Stimulated activated CD8-positive, alpha-beta memory T cell treated with anti-CD3 and anti-CD28 coated beads, Interleukin-15, amount 100 ng/mL, for 24 hours (primary cell): Measurements from ENCODE around the gene CAMK1D.

Experiments
- DNase-seq: peaks from one replicate; pipeline ENCODE4 v3.0.0-alpha.2; 2020; ENCODE audit warnings: low read depth

Gene CAMK1D

GRCh38 chr10:12629767-12630165 lies 280.4 kb downstream of the CAMK1D start:
- no peak for DNase-seq

- no peak for DNase-seq
Measured at GRCh38 chr10:12631216-12631615, 281.9 kb downstream of the CAMK1D start.

DNA sequence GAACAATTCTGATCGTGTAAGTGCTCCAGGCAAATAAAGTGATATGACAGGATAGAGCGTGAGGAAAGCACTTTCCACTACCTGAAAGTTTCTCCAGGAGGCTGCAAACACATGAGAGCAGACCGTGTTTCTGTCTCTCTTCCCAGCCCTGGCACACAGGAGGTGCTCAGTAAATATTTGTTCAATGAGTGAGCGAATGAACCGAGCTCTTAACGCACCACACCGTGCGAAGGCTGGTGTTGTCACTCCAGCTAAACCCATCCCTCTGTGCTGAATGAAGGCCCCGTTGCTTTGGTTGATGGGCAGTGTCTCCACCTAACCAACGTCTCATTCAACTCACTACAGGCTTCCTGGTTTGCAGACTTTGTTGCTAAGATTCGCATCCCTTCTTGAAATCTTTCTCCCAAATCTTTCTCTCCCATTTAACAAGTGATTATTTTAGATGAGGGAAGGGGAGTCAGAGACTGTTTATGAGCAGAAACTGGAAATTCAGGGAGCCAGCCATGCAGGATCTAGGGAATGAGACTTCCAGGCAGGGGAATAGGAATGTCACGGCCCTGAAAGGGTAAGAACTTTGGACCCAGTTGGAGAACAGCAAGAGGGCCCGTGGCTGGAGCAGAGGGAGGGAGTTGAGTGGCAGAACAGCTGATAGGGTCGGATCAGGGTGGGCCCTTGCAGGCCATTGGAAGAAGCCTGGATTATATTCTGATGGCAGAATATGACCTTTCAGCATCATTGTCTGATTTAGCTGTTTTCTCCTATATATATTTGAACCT lies 282.6 kb downstream of the CAMK1D start:
- DNase-seq, result no peak

- DNase-seq, result no peak
Measured at GRCh38 chr10:12633776-12634620, 284.7 kb downstream of the CAMK1D start.

GRCh38 chr10:12634621-12634931 lies 285.2 kb downstream of the CAMK1D start:
- no peak for DNase-seq

DNA sequence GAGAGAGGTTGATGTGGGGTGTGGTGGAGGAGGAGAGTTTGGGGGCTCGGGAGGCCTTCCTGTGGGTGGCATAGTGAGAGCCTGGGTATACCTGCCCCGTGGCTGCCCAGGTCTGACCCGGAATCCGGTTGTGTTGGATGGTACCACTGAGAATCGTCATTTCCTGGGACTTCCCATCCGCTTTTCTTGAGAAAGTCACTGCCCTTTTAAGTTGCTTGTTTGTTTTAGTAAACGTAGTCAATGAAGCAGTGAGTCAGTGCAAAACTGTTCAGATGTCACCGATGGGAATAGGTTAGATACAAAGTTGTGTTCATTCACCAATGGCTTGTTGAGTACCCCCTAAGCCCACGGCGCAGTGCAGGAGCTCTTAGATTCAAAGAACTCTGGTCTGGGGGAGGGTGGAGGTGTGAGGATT lies 285.8 kb downstream of the CAMK1D start:
- no peak for DNase-seq

GRCh38 chr10:12636571-12636970 lies 287.2 kb downstream of the CAMK1D start:
- DNase-seq, result no peak

- DNase-seq, result no peak
Measured at GRCh38 chr10:12637649-12638048, 288.3 kb downstream of the CAMK1D start.

- no peak for DNase-seq
Measured at GRCh38 chr10:12638103-12638502, 288.8 kb downstream of the CAMK1D start.

GRCh38 chr10:12638781-12639180 lies 289.4 kb downstream of the CAMK1D start:
- no peak for DNase-seq

GRCh38 chr10:12639996-12640944 lies 290.9 kb downstream of the CAMK1D start:
- no peak for DNase-seq

GRCh38 chr10:12642036-12642435 lies 292.7 kb downstream of the CAMK1D start:
- DNase-seq, result no peak

DNA sequence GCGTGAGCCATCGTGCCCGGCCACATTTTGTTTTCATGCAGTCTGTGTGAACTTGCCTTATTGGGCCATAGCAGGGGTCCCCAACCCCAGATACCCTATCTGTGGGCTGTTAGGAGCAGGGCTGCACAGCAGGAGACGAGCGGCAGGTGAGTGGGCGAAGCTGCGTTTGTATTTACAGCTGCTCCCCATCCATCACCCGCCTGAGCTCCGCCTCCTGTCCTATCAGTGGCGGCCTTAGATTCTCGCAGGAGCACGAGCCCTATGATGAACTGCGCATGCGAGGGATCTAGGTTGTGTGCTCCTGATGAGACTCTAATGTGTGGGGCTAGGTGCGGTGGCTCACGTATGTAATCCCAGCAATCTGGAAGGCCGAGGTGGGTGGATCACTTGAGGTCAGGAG lies 293.9 kb downstream of the CAMK1D start:
- DNase-seq, result no peak

- no peak for DNase-seq
Measured at GRCh38 chr10:12644380-12645144, 295.2 kb downstream of the CAMK1D start.

DNA sequence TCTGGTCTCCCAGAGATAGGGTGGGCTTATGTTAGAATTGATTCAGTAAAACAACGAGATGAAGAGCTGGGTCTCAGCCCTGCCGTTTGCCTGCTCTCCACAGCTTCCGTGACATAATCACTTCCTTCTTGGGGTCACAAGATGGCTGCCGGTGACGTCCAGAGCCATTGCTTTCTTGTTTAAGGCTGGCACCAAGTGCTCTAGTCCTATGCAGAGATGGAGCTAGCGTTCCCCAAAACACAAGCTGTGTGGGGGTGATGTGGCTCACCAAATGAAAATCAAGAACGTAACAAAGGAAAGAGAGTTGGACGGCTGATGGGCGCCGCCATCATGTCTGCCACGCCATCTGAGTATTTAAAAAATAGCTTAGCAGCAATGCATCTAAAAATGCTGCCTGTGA lies 296.1 kb downstream of the CAMK1D start:
- no peak for DNase-seq

- no peak for DNase-seq
Measured at GRCh38 chr10:12649012-12649584, 299.8 kb downstream of the CAMK1D start.

DNA sequence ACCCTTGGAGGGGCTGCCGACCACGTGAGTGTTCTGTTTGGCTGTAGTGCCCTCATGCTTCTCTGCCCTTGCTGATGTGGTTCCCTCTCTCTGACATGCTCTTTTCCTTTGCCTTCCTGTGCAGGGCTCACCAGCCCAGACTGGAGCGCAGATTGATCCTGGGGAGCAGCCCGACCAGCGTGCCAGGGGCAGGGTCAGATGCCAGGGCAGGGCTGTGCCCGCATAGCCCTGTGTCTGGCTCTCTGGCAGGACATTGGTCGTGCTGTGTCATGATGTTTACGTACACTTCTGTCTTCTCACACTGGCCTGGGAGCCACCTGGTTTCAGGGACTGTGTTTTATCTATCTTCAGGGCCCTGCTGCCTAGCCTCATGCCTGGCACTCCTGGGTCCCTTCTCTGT lies 300.8 kb downstream of the CAMK1D start:
- no peak for DNase-seq

DNA sequence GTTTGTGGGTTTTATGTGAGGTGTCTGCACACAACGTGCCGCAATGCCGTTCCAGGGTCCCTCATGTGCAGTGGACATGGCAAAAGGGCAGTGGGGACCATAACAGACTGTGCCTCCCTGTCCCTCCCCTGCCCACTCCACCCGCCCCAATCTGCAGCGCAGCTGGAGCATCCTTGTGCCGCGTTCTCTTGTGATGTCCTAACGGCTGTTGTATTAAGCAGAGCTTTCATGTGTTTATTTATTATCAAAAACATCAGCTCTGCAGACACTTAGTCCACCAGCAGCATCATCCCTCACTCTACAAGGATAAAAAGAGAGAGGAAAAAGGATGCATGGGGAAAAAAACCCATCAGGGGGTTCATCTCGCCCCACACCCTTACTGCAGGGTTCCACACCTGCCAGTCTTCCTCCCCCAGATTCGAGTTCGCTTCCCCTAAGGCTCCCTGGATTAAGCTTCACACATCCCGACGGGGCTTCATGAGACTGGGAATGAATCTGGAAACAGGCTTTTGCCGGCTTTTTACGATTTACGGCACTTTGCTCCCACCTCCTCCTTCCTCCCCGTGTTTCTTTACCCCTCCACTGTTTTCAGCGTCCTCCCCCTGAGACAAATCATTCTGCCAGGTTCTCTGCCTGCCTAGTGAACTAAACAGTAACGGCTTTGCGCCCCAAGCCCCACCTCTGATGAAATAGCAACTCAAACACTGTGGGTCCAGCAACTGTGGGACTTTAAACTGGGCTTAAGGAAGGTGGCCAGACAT lies 301.4 kb downstream of the CAMK1D start:
- no peak for DNase-seq

DNA sequence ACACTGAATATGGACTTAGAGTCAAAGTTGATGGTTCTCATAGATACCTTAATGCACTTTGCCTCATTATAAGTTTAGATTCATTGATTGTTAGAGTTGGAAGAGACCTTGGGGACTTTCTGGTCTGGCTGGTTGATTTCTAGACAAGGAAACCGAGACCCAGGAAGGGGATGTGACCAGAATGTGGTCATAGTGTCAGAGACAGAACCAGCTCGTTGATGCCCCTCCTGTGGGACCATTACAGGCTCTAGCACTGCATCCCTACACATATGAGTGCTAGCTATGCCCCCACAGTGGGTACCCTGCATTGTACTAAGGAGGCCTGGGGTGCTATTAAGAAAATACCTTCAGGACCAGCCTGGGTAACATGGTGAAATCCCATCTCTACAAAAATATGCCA lies 306.6 kb downstream of the CAMK1D start:
- no peak for DNase-seq

DNA sequence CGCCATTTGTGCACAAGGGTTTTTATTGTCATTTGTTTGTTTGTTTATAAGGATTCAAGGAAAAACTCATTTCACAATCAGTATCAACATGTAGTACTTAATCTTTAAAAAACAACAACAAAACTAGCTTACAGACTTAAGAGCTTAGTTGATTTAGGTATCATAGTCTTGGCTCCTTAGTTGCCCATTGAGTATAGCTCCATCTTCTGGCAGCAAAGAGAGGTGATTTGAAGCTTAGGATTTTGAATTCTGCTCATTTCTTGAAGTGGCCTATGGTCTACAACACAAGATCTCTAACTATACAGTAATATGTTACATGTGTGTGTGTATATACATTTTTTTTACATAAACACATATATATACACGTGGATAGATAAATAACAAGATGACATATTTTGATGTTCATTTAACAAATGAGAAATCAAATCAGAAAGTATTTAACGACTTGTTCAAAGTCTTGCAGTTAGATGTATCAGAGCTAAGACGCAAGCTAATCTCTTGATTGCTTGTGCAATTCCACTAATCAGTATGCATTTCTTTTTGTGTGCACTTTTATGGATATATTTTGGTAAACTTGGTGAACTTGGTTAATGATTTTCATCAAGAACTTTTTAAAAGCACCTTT lies 307.3 kb downstream of the CAMK1D start:
- no peak for DNase-seq
